B cell (primary cell): ENCODE results near the gene DNAJC9.

Experiments
- CTCF ChIP-seq: fragments of 200-600 bp; IDR thresholded peaks from one replicate; pipeline ENCODE4 v1.8.0; 2022; ENCODE audit warnings: antibody characterized with exemption, mild to moderate bottlenecking
- EZH2 ChIP-seq: IDR thresholded peaks from 2 replicates; pipeline ENCODE4 v1.6.1; 2012; ENCODE audit warnings: borderline replicate concordance, low read depth, mild to moderate bottlenecking, moderate library complexity, low read length; ENCODE audit not compliant: insufficient read depth, poor library complexity, severe bottlenecking

- no peak for TF ChIP-seq CTCF
- TF ChIP-seq EZH2, result no peak
These were observed 31.3 kb downstream of the DNAJC9 start for GRCh38 chr10:73215749-73216148.
